ENCODE data around the gene PTPN6.

PTPN6 gene

DNA sequence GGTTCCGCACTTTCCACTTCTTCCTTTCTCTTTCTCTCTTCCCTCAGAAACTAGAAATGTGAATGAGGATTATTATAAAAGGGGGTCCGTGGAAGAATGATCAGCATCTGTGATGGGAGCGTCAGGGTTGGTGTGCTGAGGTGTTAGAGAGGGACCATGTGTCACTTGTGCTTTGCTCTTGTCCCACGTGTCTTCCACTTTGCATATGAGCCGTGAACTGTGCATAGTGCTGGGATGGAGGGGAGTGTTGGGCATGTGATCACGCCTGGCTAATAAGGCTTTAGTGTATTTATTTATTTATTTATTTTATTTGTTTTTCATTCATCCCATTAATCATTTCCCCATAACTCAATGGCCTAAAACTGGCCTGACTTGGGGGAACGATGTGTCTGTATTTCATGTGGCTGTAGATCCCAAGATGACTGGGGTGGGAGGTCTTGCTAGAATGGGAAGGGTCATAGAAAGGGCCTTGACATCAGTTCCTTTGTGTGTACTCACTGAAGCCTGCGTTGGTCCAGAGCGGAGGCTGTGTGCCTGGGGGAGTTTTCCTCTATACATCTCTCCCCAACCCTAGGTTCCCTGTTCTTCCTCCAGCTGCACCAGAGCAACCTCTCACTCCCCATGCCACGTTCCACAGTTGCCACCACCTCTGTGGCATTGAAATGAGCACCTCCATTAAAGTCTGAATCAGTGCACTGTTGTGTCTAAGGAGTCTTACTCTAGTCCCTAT is 28.0 kb upstream of the PTPN6 start:
- DNase-seq (ENCODE audit: low read depth in 2 of 2), result no peak

DNA sequence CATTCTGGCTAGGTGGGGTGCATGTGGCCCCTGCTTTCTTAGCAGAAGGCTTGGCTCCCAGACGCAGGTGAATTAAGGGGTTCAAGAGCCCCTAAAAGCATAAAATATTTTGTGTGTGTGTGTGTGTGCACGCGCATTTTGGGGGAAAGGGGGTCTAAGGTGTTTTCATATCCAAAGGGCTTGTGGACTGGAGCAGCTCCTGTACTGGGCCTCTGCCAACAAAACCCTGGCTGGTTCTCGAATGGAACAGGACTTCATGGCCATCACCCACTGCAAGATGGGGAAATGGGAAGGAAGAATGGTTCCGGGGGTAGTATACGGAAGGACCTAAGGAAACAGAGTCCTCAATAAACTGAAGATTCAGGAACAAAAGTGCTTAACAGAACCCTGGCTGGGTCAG is 27.3 kb upstream of the PTPN6 start:
- DNase-seq (ENCODE audit: low read depth in 2 of 2), result no peak

DNA sequence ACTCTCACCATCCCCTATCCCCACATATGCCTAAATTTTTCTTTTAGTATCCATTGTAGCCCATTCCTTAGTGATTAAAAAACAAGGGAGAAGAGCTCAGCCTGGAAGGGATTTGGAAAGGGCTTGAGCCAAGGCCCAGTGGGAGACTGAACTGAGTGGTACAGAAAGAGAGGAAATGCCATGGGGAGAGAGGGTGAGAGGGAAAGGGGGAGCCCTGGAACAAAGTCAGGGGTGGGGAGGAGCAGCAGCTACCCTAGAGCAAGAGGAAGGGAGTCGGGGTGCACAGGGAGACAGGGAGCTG is 26.0 kb upstream of the PTPN6 start:
- DNase-seq (ENCODE audit: low read depth in 2 of 2), result no peak

DNA sequence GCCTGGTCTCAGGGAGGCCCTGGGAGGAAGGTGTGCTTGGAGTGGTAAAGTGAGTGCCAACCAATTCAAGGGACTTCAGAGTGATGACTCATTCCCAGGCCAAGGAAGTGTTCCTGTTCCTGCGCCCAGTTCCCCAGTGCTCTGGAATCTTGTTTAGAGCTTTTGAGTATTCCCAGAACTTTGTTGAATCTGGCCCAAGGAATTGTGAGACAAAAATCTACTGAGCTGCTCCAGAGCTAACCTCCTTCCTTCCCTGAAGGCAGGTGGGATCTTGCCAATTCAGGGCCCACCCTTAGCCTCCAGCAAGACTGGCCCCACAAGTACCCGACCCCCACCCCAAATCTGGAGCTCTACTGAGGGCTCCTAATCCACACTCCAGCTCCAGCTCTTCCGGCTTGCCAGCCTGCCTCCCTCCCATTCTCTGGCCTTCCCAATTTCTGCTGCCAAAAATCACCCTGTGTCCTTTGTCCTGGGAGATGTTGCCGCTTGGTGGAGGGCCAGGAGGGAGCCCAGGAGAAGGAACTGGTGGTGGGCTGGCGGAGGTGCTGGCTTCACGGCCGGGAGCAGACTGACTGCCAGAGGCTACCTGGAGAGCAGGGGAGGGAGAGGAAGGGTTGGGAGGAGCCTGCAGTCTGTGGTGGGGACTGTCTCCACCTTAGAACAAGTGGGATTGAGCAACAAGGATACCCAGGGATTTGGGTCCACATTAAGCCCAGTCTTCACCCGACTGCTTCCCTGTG is 25.4 kb upstream of the PTPN6 start:
- peak; percentile 73 to 77 for DNase-seq (ENCODE audit: low read depth in 2 of 2)

DNA sequence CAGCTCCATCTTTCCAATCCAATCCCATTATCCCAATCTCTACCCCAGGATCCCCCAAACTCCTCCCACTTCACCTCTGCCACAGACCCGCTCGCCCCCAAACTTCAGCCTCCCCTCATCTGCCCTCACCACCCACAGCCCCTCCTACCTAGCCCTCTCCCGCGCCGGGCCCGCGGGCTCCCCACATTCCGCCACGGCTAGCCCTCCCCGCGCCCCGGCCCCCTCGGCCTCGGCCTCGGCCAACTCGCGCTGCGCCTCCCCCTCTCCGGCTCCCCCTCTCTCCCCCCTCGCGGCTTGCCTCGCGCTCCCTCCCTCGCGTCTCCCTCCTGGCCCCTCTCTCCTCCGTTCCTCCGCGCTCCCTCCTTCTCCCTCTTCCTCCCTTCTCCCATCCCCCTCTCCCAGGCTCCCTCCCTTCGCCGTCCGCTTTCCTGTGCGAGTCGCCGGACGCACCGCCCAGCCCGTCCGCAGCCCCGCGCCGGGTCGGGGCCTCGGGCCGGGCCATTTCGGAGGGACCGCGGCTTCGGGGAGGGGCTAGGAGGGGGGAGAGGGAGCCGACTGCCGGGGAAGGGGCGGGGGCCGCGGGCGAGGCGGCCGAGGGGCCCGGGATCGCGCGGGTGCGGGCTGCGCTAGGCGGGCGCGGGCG is 23.7 kb upstream of the PTPN6 start, which contains the start of gene ATN1:
TSS of gene ATN1 (plus strand) at position 581 of the 643 bp plus-strand sequence. CDS start 6,043 bp downstream, outside the sequence.
- peak; percentile 64 to 68 for DNase-seq (ENCODE audit: low read depth in 2 of 2)

DNA sequence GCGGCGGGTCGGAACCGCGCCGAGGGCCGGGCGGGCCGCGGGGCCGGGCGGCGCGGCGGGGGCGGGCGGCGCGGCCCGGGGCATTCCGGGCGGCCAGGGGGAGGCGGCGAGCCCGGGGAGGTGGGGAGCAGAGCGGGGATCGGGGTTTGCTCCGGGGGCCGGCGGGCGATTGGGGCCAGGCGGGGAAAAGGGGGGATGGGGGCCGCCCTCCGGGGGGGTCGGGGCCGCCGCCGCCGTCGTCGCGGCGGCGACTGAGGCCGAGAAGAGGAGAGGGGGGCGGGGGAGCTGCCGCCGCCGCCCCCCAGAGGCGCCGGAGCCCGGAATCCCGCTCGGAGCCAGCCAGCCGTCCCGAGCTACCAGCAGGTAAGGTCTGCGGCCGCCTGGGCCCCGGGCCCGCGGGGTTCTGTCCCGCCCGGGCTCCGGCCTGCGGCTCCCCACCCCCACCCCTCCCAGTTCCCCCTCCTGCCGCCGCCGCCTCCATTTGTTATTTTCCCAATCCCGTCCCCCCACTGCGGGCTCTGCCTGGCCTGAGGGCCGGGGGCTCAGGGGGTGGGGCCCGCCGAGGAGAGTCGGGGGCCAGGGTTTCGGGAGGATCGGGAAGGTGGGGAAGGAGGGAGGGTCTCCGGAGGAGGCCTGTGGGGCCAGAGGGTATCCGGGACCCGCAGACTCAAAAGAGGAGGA is 23.0 kb upstream of the PTPN6 start:
- no peak for DNase-seq (ENCODE audit: low read depth in 2 of 2)

DNA sequence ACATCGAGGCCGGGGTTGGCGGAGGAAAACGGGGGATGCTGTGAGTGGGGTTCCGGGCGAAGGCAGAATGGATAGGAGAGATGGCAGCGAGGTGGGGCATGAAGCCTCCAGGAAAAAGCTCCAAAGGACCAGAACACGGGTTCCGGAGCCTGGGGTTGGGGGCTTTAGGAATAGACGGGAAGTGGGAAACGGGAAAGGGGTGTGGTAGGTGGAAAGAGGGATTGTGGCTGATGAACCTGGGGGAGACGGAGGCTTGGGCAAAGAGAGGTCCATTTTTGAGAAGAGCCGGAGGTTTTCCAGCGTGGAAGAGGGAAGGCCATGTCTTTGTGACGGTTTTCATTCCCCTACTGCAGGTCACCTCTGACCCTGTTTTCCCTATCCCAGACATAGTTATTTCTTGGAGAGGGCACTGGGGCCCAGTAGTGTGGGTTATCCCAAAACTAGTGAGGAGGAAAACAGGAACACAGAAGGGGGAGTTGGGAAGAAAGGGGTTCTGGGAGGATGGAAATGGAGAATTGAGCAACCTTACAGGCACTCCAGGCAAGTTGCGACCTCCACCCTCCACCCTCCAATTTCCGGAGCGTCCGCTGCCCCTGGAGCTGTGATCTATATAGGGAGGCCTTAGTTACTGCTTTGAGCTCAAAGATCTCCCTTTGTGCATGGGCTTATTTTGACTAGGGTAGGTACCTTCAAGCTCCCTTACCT is 22.3 kb upstream of the PTPN6 start:
- DNase-seq (ENCODE audit: low read depth in 2 of 2), result no peak

DNA sequence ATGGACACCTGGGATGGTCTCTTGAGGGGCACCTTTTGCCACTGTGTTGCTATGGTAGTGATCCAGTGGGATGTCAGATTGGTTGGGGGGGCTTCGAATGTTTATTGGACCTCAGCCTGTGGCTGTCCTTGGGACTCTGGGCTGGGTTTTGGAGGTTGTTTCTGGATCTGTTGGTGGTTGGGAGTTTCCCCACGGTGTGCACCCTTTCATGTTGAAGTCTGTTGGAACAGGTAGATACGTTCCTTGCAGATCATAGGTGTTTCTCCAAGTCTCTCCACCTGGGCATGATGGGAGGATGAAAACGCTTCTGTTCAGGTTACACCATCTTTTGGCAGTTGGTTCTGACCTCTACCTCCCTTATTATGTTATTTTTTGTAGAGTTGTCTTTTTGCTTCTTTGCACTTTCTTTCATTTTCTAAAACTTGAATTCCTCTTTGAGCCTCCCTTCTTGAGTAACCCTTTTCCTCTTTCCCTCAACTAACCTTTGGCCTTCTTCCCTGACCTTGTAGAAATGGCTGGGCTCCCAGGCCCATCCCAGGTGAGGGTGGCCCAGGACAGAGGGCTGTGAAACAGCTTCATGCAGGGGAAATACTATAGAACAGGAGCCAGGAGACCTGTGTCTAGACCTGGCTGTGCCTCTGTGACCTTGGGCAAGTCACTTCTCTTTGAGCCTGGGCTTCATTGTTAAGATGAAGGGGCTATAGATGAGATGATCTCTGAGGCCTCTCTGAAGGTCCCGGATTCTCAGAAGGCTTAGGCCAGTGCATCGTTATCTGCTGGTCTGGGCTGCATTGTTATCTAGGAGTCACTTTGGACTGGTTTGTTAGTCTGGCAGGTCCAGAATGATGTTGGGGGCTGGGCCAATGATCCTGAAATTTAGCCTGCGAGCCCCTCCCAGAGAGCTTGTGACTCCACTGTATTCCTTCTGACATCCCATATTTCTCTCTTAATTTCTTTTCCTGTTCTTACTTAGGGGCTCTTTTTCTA is 21.4 kb upstream of the PTPN6 start:
- no peak for DNase-seq (ENCODE audit: low read depth in 2 of 2)

DNA sequence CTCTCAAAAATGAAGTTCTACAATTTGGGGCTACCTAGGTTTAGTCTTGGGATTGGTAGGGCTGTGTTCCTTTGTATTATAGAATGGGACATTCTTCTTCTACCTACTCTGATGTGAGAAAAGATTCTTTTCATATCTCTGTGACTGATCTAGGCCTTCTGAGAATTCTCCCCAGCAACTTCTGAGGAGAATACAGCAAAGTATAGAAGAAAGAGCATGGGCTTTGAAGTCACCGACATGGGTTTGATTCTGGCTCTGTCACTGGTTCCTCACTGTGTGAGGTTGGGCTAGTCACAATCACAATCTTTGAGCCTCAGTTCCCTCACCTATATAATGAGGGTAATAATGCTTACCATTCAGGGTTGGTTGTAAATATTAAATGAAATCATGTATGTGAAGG is 18.4 kb upstream of the PTPN6 start:
- no peak for DNase-seq (ENCODE audit: low read depth in 2 of 2)

DNA sequence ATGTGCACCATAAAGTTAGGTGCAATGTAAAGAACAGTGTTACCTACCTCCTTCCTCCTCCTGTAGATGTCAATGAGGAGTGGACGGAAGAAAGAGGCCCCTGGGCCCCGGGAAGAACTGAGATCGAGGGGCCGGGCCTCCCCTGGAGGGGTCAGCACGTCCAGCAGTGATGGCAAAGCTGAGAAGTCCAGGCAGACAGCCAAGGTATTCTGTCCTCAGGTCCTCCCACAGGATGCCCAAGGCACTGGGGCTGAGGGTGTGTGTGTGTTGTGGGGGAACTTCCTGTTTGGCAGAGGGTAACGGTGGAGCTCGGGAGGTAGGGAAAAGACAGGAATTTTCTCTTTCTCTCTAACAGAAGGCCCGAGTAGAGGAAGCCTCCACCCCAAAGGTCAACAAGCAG is 17.0 kb upstream of the PTPN6 start:
- no peak for DNase-seq (ENCODE audit: low read depth in 2 of 2)

DNA sequence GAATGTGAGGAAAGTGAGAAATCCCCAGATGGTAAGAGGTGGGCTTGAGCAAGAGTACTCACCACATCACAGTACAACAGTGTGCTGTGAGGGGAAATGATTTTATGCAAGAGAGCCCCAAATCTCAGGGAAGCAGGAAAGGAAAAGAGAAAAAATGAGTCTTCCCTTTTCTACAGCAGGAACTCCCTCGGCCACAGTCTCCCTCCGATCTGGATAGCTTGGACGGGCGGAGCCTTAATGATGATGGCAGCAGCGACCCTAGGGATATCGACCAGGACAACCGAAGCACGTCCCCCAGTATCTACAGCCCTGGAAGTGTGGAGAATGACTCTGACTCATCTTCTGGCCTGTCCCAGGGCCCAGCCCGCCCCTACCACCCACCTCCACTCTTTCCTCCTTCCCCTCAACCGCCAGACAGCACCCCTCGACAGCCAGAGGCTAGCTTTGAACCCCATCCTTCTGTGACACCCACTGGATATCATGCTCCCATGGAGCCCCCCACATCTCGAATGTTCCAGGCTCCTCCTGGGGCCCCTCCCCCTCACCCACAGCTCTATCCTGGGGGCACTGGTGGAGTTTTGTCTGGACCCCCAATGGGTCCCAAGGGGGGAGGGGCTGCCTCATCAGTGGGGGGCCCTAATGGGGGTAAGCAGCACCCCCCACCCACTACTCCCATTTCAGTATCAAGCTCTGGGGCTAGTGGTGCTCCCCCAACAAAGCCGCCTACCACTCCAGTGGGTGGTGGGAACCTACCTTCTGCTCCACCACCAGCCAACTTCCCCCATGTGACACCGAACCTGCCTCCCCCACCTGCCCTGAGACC is 15.6 kb upstream of the PTPN6 start:
- DNase-seq (ENCODE audit: low read depth in 2 of 2), result no peak

DNA sequence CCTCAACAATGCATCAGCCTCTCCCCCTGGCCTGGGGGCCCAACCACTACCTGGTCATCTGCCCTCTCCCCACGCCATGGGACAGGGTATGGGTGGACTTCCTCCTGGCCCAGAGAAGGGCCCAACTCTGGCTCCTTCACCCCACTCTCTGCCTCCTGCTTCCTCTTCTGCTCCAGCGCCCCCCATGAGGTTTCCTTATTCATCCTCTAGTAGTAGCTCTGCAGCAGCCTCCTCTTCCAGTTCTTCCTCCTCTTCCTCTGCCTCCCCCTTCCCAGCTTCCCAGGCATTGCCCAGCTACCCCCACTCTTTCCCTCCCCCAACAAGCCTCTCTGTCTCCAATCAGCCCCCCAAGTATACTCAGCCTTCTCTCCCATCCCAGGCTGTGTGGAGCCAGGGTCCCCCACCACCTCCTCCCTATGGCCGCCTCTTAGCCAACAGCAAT is 14.9 kb upstream of the PTPN6 start:
- no peak for DNase-seq (ENCODE audit: low read depth in 2 of 2)

DNA sequence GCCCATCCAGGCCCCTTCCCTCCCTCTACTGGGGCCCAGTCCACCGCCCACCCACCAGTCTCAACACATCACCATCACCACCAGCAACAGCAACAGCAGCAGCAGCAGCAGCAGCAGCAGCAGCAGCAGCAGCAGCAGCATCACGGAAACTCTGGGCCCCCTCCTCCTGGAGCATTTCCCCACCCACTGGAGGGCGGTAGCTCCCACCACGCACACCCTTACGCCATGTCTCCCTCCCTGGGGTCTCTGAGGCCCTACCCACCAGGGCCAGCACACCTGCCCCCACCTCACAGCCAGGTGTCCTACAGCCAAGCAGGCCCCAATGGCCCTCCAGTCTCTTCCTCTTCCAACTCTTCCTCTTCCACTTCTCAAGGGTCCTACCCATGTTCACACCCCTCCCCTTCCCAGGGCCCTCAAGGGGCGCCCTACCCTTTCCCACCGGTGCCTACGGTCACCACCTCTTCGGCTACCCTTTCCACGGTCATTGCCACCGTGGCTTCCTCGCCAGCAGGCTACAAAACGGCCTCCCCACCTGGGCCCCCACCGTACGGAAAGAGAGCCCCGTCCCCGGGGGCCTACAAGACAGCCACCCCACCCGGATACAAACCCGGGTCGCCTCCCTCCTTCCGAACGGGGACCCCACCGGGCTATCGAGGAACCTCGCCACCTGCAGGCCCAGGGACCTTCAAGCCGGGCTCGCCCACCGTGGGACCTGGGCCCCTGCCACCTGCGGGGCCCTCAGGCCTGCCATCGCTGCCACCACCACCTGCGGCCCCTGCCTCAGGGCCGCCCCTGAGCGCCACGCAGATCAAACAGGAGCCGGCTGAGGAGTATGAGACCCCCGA is 14.3 kb upstream of the PTPN6 start:
- DNase-seq (ENCODE audit: low read depth in 2 of 2), result no peak

DNA sequence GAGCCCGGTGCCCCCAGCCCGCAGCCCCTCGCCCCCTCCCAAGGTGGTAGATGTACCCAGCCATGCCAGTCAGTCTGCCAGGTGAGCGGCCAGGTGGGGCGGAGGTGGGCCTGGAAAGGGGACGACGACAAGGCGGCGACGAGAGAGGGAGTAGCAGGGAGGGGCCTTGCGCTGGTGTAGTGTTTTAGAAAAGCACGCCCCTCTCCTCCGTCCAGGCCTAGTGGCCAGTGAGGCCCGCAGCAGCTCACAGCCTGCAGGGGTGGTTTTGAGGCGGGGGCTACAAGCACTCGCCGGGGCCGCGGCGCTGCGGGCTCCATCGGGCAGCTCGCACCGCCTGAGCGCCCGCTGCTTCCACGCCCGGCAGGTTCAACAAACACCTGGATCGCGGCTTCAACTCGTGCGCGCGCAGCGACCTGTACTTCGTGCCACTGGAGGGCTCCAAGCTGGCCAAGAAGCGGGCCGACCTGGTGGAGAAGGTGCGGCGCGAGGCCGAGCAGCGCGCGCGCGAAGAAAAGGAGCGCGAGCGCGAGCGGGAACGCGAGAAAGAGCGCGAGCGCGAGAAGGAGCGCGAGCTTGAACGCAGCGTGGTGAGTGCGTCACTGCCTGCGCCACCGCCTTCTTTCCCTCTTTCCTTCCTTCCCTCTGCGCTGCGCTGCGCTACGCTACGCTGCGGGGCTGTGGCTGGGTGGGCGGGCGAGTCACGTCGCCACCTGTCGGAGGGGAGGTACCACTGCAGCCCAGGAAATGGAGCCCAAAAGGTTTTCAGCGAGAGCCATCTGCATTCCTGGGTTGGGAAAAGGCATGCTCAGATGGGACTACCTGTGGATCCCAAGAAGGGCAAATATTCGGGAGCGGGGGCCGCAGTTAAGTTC is 13.4 kb upstream of the PTPN6 start:
- DNase-seq (ENCODE audit: low read depth in 2 of 2), result peak; percentile 86 to 88

DNA sequence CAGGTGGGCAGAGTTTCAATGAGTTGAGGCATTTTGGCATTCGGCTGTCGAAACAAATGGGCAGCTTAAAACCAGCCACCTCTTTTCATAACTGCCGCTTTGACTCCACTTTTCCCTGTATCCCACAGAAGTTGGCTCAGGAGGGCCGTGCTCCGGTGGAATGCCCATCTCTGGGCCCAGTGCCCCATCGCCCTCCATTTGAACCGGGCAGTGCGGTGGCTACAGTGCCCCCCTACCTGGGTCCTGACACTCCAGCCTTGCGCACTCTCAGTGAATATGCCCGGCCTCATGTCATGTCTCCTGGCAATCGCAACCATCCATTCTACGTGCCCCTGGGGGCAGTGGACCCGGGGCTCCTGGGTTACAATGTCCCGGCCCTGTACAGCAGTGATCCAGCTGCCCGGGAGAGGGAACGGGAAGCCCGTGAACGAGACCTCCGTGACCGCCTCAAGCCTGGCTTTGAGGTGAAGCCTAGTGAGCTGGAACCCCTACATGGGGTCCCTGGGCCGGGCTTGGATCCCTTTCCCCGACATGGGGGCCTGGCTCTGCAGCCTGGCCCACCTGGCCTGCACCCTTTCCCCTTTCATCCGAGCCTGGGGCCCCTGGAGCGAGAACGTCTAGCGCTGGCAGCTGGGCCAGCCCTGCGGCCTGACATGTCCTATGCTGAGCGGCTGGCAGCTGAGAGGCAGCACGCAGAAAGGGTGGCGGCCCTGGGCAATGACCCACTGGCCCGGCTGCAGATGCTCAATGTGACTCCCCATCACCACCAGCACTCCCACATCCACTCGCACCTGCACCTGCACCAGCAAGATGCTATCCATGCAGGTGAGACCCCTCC is 12.6 kb upstream of the PTPN6 start:
- DNase-seq (ENCODE audit: low read depth in 2 of 2), result no peak

DNA sequence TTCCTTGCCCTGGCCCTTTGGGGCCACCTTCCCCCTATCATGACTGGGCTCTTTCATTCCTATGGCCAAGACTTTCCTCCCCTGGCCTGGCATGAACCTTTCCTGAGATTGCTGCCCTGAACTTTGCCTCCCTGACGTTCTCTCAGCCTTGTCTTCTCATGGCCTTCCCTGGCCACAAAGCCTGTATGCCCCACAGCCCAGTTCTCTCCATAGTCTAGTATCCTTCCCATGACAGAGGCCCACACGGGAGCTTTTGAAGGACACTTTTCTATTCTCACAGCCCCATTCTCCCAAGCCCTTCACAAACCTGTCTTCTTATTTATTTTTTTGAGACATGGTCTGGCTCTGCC is 12.0 kb upstream of the PTPN6 start:
- no peak for DNase-seq (ENCODE audit: low read depth in 2 of 2)

DNA sequence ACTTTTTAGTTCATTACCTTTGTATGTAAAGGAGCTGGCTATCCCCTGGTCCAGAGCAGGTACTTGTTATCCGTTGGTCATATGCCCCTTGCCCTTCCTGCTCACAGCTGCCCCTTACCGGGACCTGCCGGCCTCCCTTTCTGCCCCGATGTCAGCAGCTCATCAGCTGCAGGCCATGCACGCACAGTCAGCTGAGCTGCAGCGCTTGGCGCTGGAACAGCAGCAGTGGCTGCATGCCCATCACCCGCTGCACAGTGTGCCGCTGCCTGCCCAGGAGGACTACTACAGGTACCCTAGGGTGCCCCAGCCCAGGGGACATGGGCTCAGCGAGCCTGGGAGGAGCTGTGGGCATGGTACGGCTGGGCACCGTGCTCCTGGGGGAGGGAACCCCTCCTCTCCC is 9.9 kb upstream of the PTPN6 start:
- no peak for DNase-seq (ENCODE audit: low read depth in 2 of 2)
